BLaER1 treated with 17β-estradiol and CSF1 and Interleukin-3, amounts not matched to agents 10 nM and 100 nM (cell line): ENCODE results near the gene SAMSN1.

Experiments used
- H3K27ac ChIP-seq, 11 experiments: shearing (Covaris generic); formaldehyde crosslinking; 2 replicates each; pipeline ENCODE4 v1.8.1; 2022
- H3K27me3 ChIP-seq, 11 experiments: shearing (Covaris generic); formaldehyde crosslinking; 2 replicates each; pipeline ENCODE4 v1.8.1; 2022
- H3K36me3 ChIP-seq, 11 experiments: shearing (Covaris generic); formaldehyde crosslinking; 2 replicates each; pipeline ENCODE4 v1.8.1; 2022
- H3K4me1 ChIP-seq, 10 experiments: shearing (Covaris generic); formaldehyde crosslinking; 2 replicates each; pipeline ENCODE4 v1.8.1; 2022
- H3K4me2 ChIP-seq, 11 experiments: shearing (Covaris generic); formaldehyde crosslinking; 2 replicates each; pipeline ENCODE4 v1.8.1; 2022
- H3K4me3 ChIP-seq, 10 experiments: shearing (Covaris generic); formaldehyde crosslinking; 2 replicates each; pipeline ENCODE4 v1.8.1; 2022
- H3K9ac ChIP-seq, 11 experiments: shearing (Covaris generic); formaldehyde crosslinking; 2 replicates each; pipeline ENCODE4 v1.8.1; 2022
- H3K9me3 ChIP-seq, 11 experiments: shearing (Covaris generic); formaldehyde crosslinking; replicated peaks in 1 of 11; 2 replicates each; pipeline ENCODE4 v1.8.1; 2022
- H4K20me1 ChIP-seq, 11 experiments: shearing (Covaris generic); formaldehyde crosslinking; 2 replicates each; pipeline ENCODE4 v1.8.1; 2022
- Cebpa-rat ChIP-seq, 11 experiments: shearing (Covaris generic); IDR thresholded peaks; 2 replicates each; pipeline ENCODE4 v1.8.1; 2022

The SAMSN1 gene

DNA sequence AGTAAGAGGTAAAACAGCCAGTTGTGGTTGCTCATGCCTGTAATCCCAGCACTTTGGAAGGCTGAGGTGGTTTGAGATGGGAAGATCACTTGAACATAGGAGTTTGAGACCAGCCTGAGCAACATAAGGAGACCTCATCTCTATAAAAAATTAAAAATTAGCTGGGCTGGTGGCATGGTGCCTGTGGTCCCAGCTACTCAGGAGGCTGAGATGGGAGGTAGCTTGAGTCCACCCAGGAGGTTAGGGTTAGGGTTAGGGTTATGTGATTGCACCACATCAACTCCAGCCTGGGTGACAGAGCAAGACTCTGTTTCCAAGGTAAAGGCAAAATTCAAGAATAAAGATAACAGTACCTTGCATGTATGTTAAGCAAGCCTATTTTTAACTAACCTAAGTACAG is 3.5 kb downstream of the SAMSN1 start:
- Histone ChIP-seq H3K9ac (peak overlapping the region in 2 of 11 experiments; percentile 69 to 90; a peak in 4 of 22 replicates), H3K27ac (peak overlapping the region in 2 of 11 experiments; percentile 50 to 80; a peak in 3 of 22 replicates), H3K4me3 (peak overlapping the region in 3 of 10 experiments; percentile 34 to 74 (median 69); a peak in 5 of 20 replicates), H3K4me2 (peak overlapping the region in 3 of 11 experiments; percentile 62 to 99 (median 97); a peak in 6 of 22 replicates), H3K9me3 (peaks cover 0 to 2% (median 0%) of the 10 kb centered on the region in 11 experiments; a peak in 2 of 22 replicates), H3K27me3 (no peaks in the 10 kb centered on the region), H3K36me3 (peaks cover 0 to 31% (median 0%) of the 10 kb centered on the region in 11 experiments; a peak in 3 of 22 replicates), H3K4me1 (peaks cover 0 to 48% (median 0%) of the 10 kb centered on the region in 10 experiments; a peak in 7 of 20 replicates), H4K20me1 (peaks cover 0 to 39% (median 0%) of the 10 kb centered on the region in 11 experiments; a peak in 3 of 22 replicates)
- TF ChIP-seq Cebpa-rat (IDR thresholded peaks at IDR 0.05): no peak

DNA sequence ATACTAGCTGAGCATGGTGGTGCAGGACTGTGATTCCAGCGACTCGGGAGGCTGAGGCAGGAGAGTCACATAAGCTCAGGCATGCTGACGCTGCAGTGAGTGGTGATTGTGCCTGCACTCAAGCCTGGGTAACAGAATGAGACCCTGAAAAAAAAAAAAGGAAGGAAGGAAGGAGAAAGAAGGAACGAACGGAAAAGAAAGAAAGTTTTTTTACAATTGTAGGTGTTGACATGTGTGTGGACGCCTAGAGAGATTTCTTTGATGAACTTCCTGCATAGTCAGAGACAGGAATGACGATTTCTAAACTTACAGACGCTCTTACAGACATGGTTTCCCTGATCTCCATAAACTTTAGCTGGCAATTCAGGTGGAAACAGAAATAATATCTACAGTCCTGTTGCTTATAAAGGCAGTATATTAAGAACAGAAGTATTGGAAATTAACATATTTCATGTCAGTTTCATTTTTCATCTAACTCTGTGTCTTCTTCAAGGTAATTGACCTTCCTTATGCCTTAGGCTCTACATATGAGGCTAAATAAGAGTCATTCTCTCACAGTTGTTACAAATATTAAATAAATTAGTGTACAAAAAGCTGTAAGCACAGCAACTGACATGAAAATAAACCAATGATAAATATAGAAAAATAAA is 4.1 kb downstream of the SAMSN1 start:
- H3K27ac ChIP-seq: peak overlapping the region in 3 of 11 experiments; percentile 22 to 80 (median 50); a peak in 4 of 22 replicates
- peaks cover 0 to 47% (median 0%) of the 10 kb centered on the region in 10 experiments; a peak in 7 of 20 replicates for H3K4me1 ChIP-seq
- no peaks in the 10 kb centered on the region for H3K27me3 ChIP-seq
- peak overlapping the region in 2 of 11 experiments; percentile 69 to 90; a peak in 4 of 22 replicates for H3K9ac ChIP-seq
- H3K36me3 ChIP-seq: peaks cover 0 to 37% (median 0%) of the 10 kb centered on the region in 11 experiments; a peak in 4 of 22 replicates
- peaks cover 0 to 41% (median 0%) of the 10 kb centered on the region in 11 experiments; a peak in 3 of 22 replicates for H4K20me1 ChIP-seq
- H3K9me3 ChIP-seq: peaks cover 0 to 9% (median 0%) of the 10 kb centered on the region in 11 experiments; a peak in 3 of 22 replicates
- no peak for TF ChIP-seq Cebpa-rat (IDR thresholded peaks at IDR 0.05)
- peak overlapping the region in 2 of 10 experiments; percentile 69 to 74; a peak in 4 of 20 replicates for H3K4me3 ChIP-seq
- H3K4me2 ChIP-seq: peak overlapping the region in 3 of 11 experiments; percentile 62 to 99 (median 97); a peak in 6 of 22 replicates

DNA sequence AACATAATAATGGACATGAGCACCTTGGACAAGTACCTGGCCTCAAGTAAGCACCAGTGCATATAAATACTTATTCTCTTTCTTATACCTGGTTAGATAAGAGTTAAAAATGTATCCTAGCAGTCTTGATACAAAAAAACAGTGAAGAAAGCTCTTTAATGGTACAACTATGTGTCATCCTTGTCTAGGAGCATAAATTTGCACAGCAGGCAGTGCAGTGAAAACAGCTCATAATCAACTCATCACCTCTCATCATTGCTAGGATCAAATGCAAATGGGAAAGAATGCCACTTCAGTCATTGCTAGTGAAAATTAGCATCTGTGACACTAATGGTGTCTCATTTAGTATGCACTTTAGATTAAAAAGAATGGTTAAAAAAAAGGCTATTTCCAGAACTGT is 7.6 kb downstream of the SAMSN1 start:
- no peaks in the 10 kb centered on the region for H3K27me3 ChIP-seq
- H4K20me1 ChIP-seq: peaks cover 0 to 35% (median 0%) of the 10 kb centered on the region in 11 experiments; a peak in 3 of 22 replicates
- H3K4me1 ChIP-seq: peaks cover 0 to 74% (median 0%) of the 10 kb centered on the region in 10 experiments; a peak in 7 of 20 replicates
- TF ChIP-seq Cebpa-rat (IDR thresholded peaks at IDR 0.05): no peak
- no peak overlapping the region for H3K9ac ChIP-seq
- H3K4me2 ChIP-seq: peak overlapping the region in 2 of 11 experiments; percentile 56 to 68; a peak in 4 of 22 replicates
- peak overlapping the region in 1 of 11 experiments; percentile 29; a peak in 1 of 22 replicates for H3K27ac ChIP-seq
- peaks cover 0 to 25% (median 0%) of the 10 kb centered on the region in 11 experiments; a peak in 3 of 22 replicates for H3K9me3 ChIP-seq
- peaks cover 0 to 56% (median 0%) of the 10 kb centered on the region in 11 experiments; a peak in 5 of 22 replicates for H3K36me3 ChIP-seq
- 0 out of 20 replicates have a peak overlapping the region, but pooled peaks of 1 of the 10 experiments have one; percentile 1 for H3K4me3 ChIP-seq

DNA sequence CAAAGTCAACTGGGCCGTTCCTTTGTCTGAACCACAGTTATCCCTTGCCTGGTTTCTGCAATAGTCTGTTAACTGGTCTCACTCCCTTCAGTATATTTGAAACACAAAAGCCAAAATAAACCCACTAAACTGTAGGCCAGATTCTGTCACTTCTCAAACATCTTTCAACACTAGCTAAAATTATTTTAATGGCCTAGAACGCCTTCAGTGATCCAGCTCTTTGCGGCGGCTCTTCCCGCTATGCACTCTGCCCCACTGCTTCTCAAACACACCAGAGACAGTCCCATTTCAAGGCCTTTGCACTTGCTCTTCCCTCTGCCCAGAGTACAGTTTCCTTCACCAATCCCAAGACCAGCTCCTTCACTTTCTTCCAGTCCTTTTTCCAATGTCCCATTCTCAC is 9.2 kb downstream of the SAMSN1 start:
- H3K4me1 ChIP-seq: peaks cover 0 to 78% (median 0%) of the 10 kb centered on the region in 10 experiments; a peak in 7 of 20 replicates
- H3K27me3 ChIP-seq: no peaks in the 10 kb centered on the region
- no peak overlapping the region for H3K27ac ChIP-seq
- H3K36me3 ChIP-seq: peaks cover 0 to 65% (median 0%) of the 10 kb centered on the region in 11 experiments; a peak in 5 of 22 replicates
- no peak overlapping the region for H3K9ac ChIP-seq
- peaks cover 0 to 22% (median 0%) of the 10 kb centered on the region in 11 experiments; a peak in 3 of 22 replicates for H4K20me1 ChIP-seq
- peaks cover 0 to 25% (median 0%) of the 10 kb centered on the region in 11 experiments; a peak in 3 of 22 replicates for H3K9me3 ChIP-seq
- H3K4me3 ChIP-seq: no peak overlapping the region
- no peak for TF ChIP-seq Cebpa-rat (IDR thresholded peaks at IDR 0.05)
- peak overlapping the region in 2 of 11 experiments; percentile 29 to 72; a peak in 3 of 22 replicates for H3K4me2 ChIP-seq

DNA sequence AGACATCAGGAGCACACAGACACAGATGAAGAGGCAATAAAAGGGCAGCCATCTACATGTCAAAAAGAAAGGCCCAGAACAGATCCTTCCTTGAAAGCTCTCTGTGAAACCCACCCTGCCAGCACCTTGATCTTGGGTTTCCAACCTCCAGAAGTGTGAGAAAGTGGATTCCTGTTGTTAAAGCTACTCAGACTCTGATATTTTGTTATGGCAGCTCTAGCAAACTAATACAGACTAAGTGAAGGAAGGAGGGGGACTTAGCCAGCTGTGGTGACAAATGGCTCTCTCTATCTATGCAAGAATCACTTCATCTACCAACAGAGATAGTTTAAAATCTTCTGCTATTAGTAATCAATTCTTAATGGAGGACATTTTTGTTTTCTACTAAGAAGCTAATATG is 10.4 kb downstream of the SAMSN1 start:
- peak overlapping the region in 2 of 11 experiments; percentile 69 to 72; a peak in 4 of 22 replicates for H3K4me2 ChIP-seq
- H3K4me3 ChIP-seq: no peak overlapping the region
- TF ChIP-seq Cebpa-rat (IDR thresholded peaks at IDR 0.05): no peak
- peaks cover 0 to 82% (median 0%) of the 10 kb centered on the region in 10 experiments; a peak in 6 of 20 replicates for H3K4me1 ChIP-seq
- H3K36me3 ChIP-seq: peaks cover 0 to 56% (median 0%) of the 10 kb centered on the region in 11 experiments; a peak in 5 of 22 replicates
- H3K27me3 ChIP-seq: no peaks in the 10 kb centered on the region
- peak overlapping the region in 3 of 11 experiments; percentile 53 to 88 (median 77); a peak in 4 of 22 replicates for H3K27ac ChIP-seq
- peaks cover 0 to 17% (median 0%) of the 10 kb centered on the region in 11 experiments; a peak in 3 of 22 replicates for H4K20me1 ChIP-seq
- no peak overlapping the region for H3K9ac ChIP-seq
- peaks cover 0 to 25% (median 0%) of the 10 kb centered on the region in 11 experiments; a peak in 3 of 22 replicates for H3K9me3 ChIP-seq

DNA sequence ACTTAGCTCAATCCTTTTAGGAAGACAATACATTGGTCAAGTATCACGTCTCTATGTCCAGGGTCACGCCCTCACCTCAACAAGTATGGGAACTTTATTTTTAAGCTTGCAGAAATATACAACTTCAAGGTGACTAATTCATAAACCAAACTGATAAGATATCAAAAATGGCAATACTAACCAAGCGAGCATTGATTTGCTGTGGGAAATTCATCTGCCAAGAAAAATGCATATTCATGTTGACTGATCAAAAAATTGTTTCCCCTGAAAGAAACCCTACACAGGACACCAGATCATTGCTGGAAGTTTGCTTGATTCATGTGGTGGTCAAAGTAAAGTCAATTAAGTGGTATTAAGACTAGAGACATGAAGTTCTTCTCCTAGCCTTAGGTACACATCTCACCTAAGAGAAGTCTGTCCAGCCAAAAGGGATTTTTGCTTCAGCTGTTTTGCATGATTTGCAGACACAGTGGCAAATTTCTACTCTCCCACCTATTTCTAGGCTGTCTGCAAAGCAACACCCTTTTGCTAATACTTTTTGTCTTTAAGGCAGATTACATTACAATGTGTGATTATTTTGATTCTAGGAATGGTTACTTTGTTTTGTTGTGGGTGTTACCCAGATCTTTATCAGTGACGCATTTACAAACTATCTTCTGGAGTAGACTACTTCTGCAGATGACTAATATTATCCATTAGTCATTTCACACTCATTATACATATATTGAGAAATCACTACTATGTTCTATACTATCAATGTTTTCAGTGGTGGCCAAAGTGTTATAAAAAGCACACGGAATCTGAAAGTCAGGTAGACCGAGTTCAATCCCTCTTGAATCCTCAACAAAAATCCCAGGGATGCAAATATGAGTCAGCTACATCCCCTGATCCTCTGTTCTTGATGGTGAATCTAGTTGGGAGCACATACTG is 12.4 kb downstream of the SAMSN1 start:
- peaks cover 0 to 97% (median 0%) of the 10 kb centered on the region in 10 experiments; a peak in 7 of 20 replicates for H3K4me1 ChIP-seq
- peaks cover 0 to 13% (median 0%) of the 10 kb centered on the region in 11 experiments; a peak in 3 of 22 replicates for H4K20me1 ChIP-seq
- peak overlapping the region in 4 of 11 experiments; percentile 21 to 88 (median 65); a peak in 6 of 22 replicates for H3K27ac ChIP-seq
- H3K9me3 ChIP-seq: peaks cover 0 to 25% (median 0%) of the 10 kb centered on the region in 11 experiments; a peak in 3 of 22 replicates
- no peak overlapping the region for H3K4me3 ChIP-seq
- peak overlapping the region in 3 of 11 experiments; percentile 57 to 72 (median 69); a peak in 6 of 22 replicates for H3K4me2 ChIP-seq
- no peaks in the 10 kb centered on the region for H3K27me3 ChIP-seq
- peak overlapping the region in 3 of 11 experiments; percentile 16 to 70 (median 62); a peak in 4 of 22 replicates for H3K9ac ChIP-seq
- H3K36me3 ChIP-seq: peaks cover 0 to 56% (median 0%) of the 10 kb centered on the region in 11 experiments; a peak in 5 of 22 replicates
- no peak for TF ChIP-seq Cebpa-rat (IDR thresholded peaks at IDR 0.05)

DNA sequence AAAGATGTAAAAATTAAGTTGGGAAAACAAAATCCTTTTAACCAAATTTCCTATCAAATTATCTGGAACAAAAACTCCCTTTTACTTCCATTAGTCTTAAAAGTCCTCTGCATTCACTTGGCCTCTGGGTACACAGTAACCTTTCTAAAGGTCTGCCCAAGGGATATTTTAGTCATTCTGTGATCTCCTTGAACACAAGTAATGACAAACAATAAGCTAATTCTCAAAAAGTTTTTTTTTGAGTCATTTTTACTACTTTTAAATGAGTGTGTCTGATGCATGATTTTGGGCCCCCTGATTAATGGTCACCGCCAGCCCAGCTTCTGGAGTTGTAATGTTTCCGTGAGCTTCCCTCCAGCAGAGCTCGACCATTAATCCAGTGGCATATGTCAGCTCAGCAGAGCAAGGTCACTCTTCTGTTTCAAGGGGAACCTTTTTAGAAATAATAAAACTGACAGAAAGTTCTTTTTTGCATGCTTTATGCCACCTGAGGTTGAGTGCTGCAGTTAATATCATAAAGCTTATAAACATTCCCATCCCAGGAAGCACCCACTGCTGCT is 14.3 kb downstream of the SAMSN1 start:
- peaks cover 0 to 96% (median 0%) of the 10 kb centered on the region in 10 experiments; a peak in 7 of 20 replicates for H3K4me1 ChIP-seq
- H3K9me3 ChIP-seq: peaks cover 0 to 16% (median 0%) of the 10 kb centered on the region in 11 experiments; a peak in 3 of 22 replicates
- peak overlapping the region in 2 of 11 experiments; percentile 17 to 45; a peak in 2 of 22 replicates for H3K9ac ChIP-seq
- H4K20me1 ChIP-seq: no peaks in the 10 kb centered on the region; a peak in 2 of 22 replicates
- peak overlapping the region in 2 of 11 experiments; percentile 69 to 81; a peak in 4 of 22 replicates for H3K4me2 ChIP-seq
- H3K4me3 ChIP-seq: no peak overlapping the region
- TF ChIP-seq Cebpa-rat (IDR thresholded peaks at IDR 0.05): no peak
- no peaks in the 10 kb centered on the region for H3K27me3 ChIP-seq
- H3K27ac ChIP-seq: peak overlapping the region in 2 of 11 experiments; percentile 46 to 54; a peak in 4 of 22 replicates
- H3K36me3 ChIP-seq: peaks cover 0 to 41% (median 0%) of the 10 kb centered on the region in 11 experiments; a peak in 5 of 22 replicates
